A549 (cell line): ENCODE data around the gene ZNF229. TPM values are rescaled to one million over a fixed set of nuclear protein-coding genes. Genes with fewer than 3 reads are reported as not detected.

Experiments used
- ATAC-seq, 2 experiments: fragments of 200-7000 bp in 1 of 2; fragments of >200 bp in 1 of 2; cut with Nextera tagmentation in 1 of 2; cut with Tn5 transposase in 1 of 2; 3 replicates each; pipeline versions ENCODE4 v1.8.0 to v1.9.1; 2018 to 2020; ENCODE audit warnings: mild to moderate bottlenecking in 1 of 2, moderate library complexity in 1 of 2
- CTCF ChIA-PET: fragments of 300-600 bp; sonication (Branson Sonifier 250); formaldehyde crosslinking; extraction: SDS; loops from one replicate; lab custom pipeline; 2021; ENCODE audit warnings: antibody characterized with exemption, inconsistent platforms; lab: Yijun Ruan, JAX
- POLR2A ChIA-PET: fragments of 350-600 bp; formaldehyde crosslinking; extraction: SDS; loops from one replicate; lab custom pipeline; 2021; ENCODE audit warnings: antibody characterized with exemption, inconsistent platforms; lab: Yijun Ruan, JAX
- DNase-seq, 2 experiments: peaks; one replicate each; pipeline versions ENCODE4 v3.0.0 to v3.0.0-alpha.2; 2011 to 2016; ENCODE audit warnings: low read depth in 1 of 2, low spot score in 1 of 2
- FAIRE-seq: peaks from 2 replicates; lab custom pipeline; 2011; peaks lifted over from hg19 to GRCh38; lab: Jason Lieb, UNC
- H3K27ac ChIP-seq, 2 experiments: fragments of >200 bp; sonication (Bioruptor Twin); formaldehyde crosslinking; 3 replicates each; pipeline ENCODE4 v1.5.1; 2016 to 2017
- H3K4me1 ChIP-seq: fragments of >200 bp; sonication (Bioruptor Twin); formaldehyde crosslinking; 3 replicates; pipeline ENCODE4 v1.6.1; 2016
- H3K4me2 ChIP-seq: fragments of >200 bp; sonication (Bioruptor Twin); formaldehyde crosslinking; 3 replicates; pipeline ENCODE4 v1.6.1; 2016
- H3K4me3 ChIP-seq: fragments of >200 bp; sonication (Bioruptor Twin); formaldehyde crosslinking; 3 replicates; pipeline ENCODE4 v1.5.1; 2016
- H3K9me3 ChIP-seq: fragments of >200 bp; sonication (Bioruptor Twin); formaldehyde crosslinking; 3 replicates; pipeline ENCODE4 v1.6.1; 2016
- CBX8 ChIP-seq: fragments of 200-600 bp; sonication (generic); IDR thresholded peaks from 2 replicates; pipeline ENCODE4 v1.6.1; 2016
- CEBPB ChIP-seq, 2 experiments: fragments of >200 bp in 1 of 2; sonication (Bioruptor Twin) in 1 of 2; formaldehyde crosslinking in 1 of 2; IDR thresholded peaks; 2 replicates each; pipeline ENCODE4 v1.6.1; 2012 to 2016
- EHF ChIP-seq: fragments of 250-450 bp; sonication (Bioruptor Pico); IDR thresholded peaks from 2 replicates; pipeline ENCODE4 v1.5.0; 2020; ENCODE audit warnings: mild to moderate bottlenecking
- EP300 ChIP-seq, 2 experiments: fragments of >200 bp; sonication (Bioruptor Twin); formaldehyde crosslinking; IDR thresholded peaks; 2 replicates in 1 of 2; 3 replicates in 1 of 2; pipeline ENCODE4 v1.6.1; 2016 to 2017
- ESRRA ChIP-seq: fragments of 150-350 bp; IDR thresholded peaks from 2 replicates; pipeline ENCODE4 v1.6.1; 2014; ENCODE audit warnings: mild to moderate bottlenecking, low read length, borderline replicate concordance
- GATA3 ChIP-seq: IDR thresholded peaks from 2 replicates; pipeline ENCODE4 v1.6.1; 2012; ENCODE audit warnings: borderline replicate concordance
- HDAC2 ChIP-seq: fragments of 200-600 bp; sonication (generic); IDR thresholded peaks from 2 replicates; pipeline ENCODE4 v1.6.1; 2016
- HES2 ChIP-seq: fragments of >200 bp; sonication (Bioruptor Twin); formaldehyde crosslinking; IDR thresholded peaks from 2 replicates; pipeline ENCODE4 v1.6.1; 2016
- HEYL ChIP-seq: fragments of 250-450 bp; sonication (Bioruptor Pico); IDR thresholded peaks from 2 replicates; pipeline ENCODE4 v1.8.0; 2021; ENCODE audit warnings: mild to moderate bottlenecking, moderate library complexity
- HOXB13 ChIP-seq: fragments of 250-450 bp; sonication (Bioruptor Pico); IDR thresholded peaks from 2 replicates; pipeline ENCODE4 v1.5.0; 2020; ENCODE audit warnings: low read depth, mild to moderate bottlenecking, moderate library complexity
- HOXB5 ChIP-seq: fragments of 250-450 bp; sonication (Bioruptor Pico); IDR thresholded peaks from 2 replicates; pipeline ENCODE4 v1.5.0; 2020; ENCODE audit warnings: mild to moderate bottlenecking, moderate library complexity
- JUN ChIP-seq, 2 experiments: fragments of >200 bp; sonication (Bioruptor Twin); formaldehyde crosslinking; IDR thresholded peaks; 2 replicates in 1 of 2; 3 replicates in 1 of 2; pipeline ENCODE4 v1.6.1; 2016 to 2017
- MAFK ChIP-seq: fragments of 450-650 bp; IDR thresholded peaks from 2 replicates; pipeline ENCODE4 v1.6.1; 2014; ENCODE audit not compliant: partially characterized antibody
- MAX ChIP-seq: IDR thresholded peaks from 2 replicates; pipeline ENCODE4 v1.6.1; 2012
- MAZ ChIP-seq: fragments of 150-350 bp; IDR thresholded peaks from 2 replicates; pipeline ENCODE4 v1.6.1; 2014; ENCODE audit warnings: antibody characterized with exemption, low read depth, low read length, borderline replicate concordance
- NPAS2 ChIP-seq: fragments of 250-450 bp; sonication (Bioruptor Pico); IDR thresholded peaks from 2 replicates; pipeline ENCODE4 v1.8.0; 2022; ENCODE audit warnings: mild to moderate bottlenecking, moderate library complexity, borderline replicate concordance
- NR3C1 ChIP-seq: fragments of >200 bp; sonication (Bioruptor Twin); formaldehyde crosslinking; IDR thresholded peaks from 3 replicates; pipeline ENCODE4 v1.6.1; 2017
- PBX3 ChIP-seq: IDR thresholded peaks from 2 replicates; pipeline ENCODE4 v1.6.1; 2012
- POLR2AphosphoS2 ChIP-seq: conservative IDR thresholded peaks from 2 replicates; pipeline ENCODE4 v1.6.1; 2012; ENCODE audit warnings: low read length, improper control_type of control experiment, inconsistent platforms
- RARB ChIP-seq: fragments of 250-450 bp; sonication (Bioruptor Pico); IDR thresholded peaks from 2 replicates; pipeline ENCODE4 v1.8.0; 2021; ENCODE audit warnings: mild to moderate bottlenecking, moderate library complexity
- REST ChIP-seq: fragments of 200-600 bp; sonication (generic); IDR thresholded peaks from 2 replicates; pipeline ENCODE4 v1.6.1; 2016; ENCODE audit warnings: antibody characterized with exemption, mild to moderate bottlenecking, moderate library complexity
- SMC3 ChIP-seq: fragments of >200 bp; sonication (Bioruptor Twin); formaldehyde crosslinking; IDR thresholded peaks from 3 replicates; pipeline ENCODE4 v1.6.1; 2018; ENCODE audit warnings: inconsistent platforms
- SREBF2 ChIP-seq: fragments of 450-650 bp; IDR thresholded peaks from 2 replicates; pipeline ENCODE4 v1.6.1; 2014; ENCODE audit warnings: mild to moderate bottlenecking, moderate library complexity
- TFCP2L1 ChIP-seq: fragments of 250-450 bp; sonication (Bioruptor Pico); IDR thresholded peaks from 2 replicates; pipeline ENCODE4 v1.5.0; 2021; ENCODE audit warnings: mild to moderate bottlenecking
- ZNF302 ChIP-seq: fragments of 250-450 bp; sonication (Bioruptor Pico); IDR thresholded peaks from 2 replicates; pipeline ENCODE4 v1.9.0; 2021; ENCODE audit warnings: inconsistent platforms, mild to moderate bottlenecking, moderate library complexity
- WGBS: methylation state at CpG from one replicate; pipeline ENCODE4 v1.1.6; 2017; ENCODE audit errors: missing lambda C conversion rate; 5-methylcytosine and 5-hydroxymethylcytosine counted together
- polyA plus RNA-seq, 4 experiments: library from polyadenylated mRNA; depleted of rRNA in 3 of 4; stranded (reverse); fragments of >200 nt; fragmentation: RNase III in 1 of 4; extraction: RNeasy Plus Mini Kit Qiagen cat#74134 plus additional on column Dnase treatment in 1 of 4; gene quantifications; 2 replicates in 3 of 4; 3 replicates in 1 of 4; pipeline ENCODE4 v1.2.3, GENCODE V29; 2011 to 2017

The ZNF229 gene
- polyA plus RNA-seq, 2 of the 4 experiments (the other 2 are of a cell fraction) = 5.3 to 10.0 TPM

GRCh38 chr19:44496711-44497110, 48.4 kb upstream of the ZNF229 start:
- no peak overlapping the region for H3K4me2 ChIP-seq
- ChIA-PET CTCF (interaction anchor here (2.9 kb wide), 1 partner anchor 15 kb away, joined by 11 read pairs; no protein-coding TSS in a partner anchor), POLR2A (no interaction called here)
- TF ChIP-seq SMC3 = no peak
- TF ChIP-seq MAFK = peak; percentile 90
- no peak for TF ChIP-seq NPAS2
- no peak for TF ChIP-seq HEYL
- TF ChIP-seq CEBPB (IDR thresholded peaks at IDR 0.05) = no peak
- no peak for TF ChIP-seq TFCP2L1 (CRISPR knock-in tag)
- TF ChIP-seq EP300 (IDR thresholded peaks at IDR 0.05) = no peak
- no peak for TF ChIP-seq REST
- DNase-seq (no peak), ATAC-seq (no peak), FAIRE-seq (peak; percentile 49)
- no peak overlapping the region for H3K4me3 ChIP-seq
- H3K27ac ChIP-seq = no peak overlapping the region
- H3K4me1 ChIP-seq = peaks cover 5% of the 10 kb centered on the region; the same call in 1 of the 3 replicates
- peaks cover 87% of the 10 kb centered on the region for H3K9me3 ChIP-seq
- 88% methylated on average over 1 of the region's 1 CpG for WGBS

GRCh38 chr19:44476559-44477408, 28.5 kb upstream of the ZNF229 start:
- FAIRE-seq (peak; percentile 88), DNase-seq (peak in 1 of 2 experiments; percentile 66), ATAC-seq (no peak)
- Histone ChIP-seq H3K4me3 (no peak overlapping the region), H3K4me2 (no peak overlapping the region), H3K9me3 (peaks cover 100% of the 10 kb centered on the region), H3K4me1 (no peaks in the 10 kb centered on the region), H3K27ac (no peak overlapping the region)
- 88% methylated on average over 7 of the region's 7 CpGs for WGBS
- ChIA-PET POLR2A (no interaction called here), CTCF (interaction anchor here (0.8 to 1.3 kb wide), 3 partner anchors 24 to 667 kb away, joined by 3 read pairs; partner anchors contain the start of gene ZNF180)
- TF ChIP-seq HOXB13 (CRISPR knock-in tag) = peak; percentile 66; the same call in 1 of the 2 replicates
- no peak for TF ChIP-seq ESRRA
- TF ChIP-seq CEBPB (IDR thresholded peaks at IDR 0.05) = 0 out of 4 replicates have a peak, but pooled peaks of 1 of the 2 experiments have one; percentile 3
- peak in 1 of 2 experiments; percentile 56; a peak in 3 of 5 replicates for TF ChIP-seq JUN (IDR thresholded peaks at IDR 0.05)
- 0 out of 2 replicates have a peak, but pooled peaks have one; percentile 43 for TF ChIP-seq HOXB5
- peak; percentile 91 for TF ChIP-seq GATA3
- TF ChIP-seq HES2 = peak; percentile 70; the same call in 1 of the 2 replicates
- TF ChIP-seq PBX3 = 0 out of 2 replicates have a peak, but pooled peaks have one; percentile 13
- TF ChIP-seq REST = no peak
- peak; percentile 18; the same call in 1 of the 2 replicates for TF ChIP-seq MAX
- no peak for TF ChIP-seq MAZ
- no peak for TF ChIP-seq SREBF2
- TF ChIP-seq CBX8 = no peak
- 0 out of 2 replicates have a peak, but pooled peaks have one; percentile 15 for TF ChIP-seq ZNF302 (CRISPR knock-in tag)
- TF ChIP-seq HDAC2 = peak; percentile 23; the same call in 1 of the 2 replicates
- TF ChIP-seq EHF (CRISPR knock-in tag) = no peak
- no peak for TF ChIP-seq RARB (CRISPR knock-in tag)
- no peak for TF ChIP-seq NR3C1
- no peak for TF ChIP-seq POLR2AphosphoS2
